ENCODE measurements around the gene NAP1L4.
A peak's percentile ranks its signal among the peaks of the same experiment; 100 is the strongest.

NAP1L4 gene

GRCh38 chr11:2992234-2992996 is at the start of gene NAP1L4:
Gene NAP1L4 (minus strand): TSS chr11:2992329. CDS start chr11:2979220, 13,109 bp downstream.
- DNase-seq, result peak; percentile 87

DNA sequence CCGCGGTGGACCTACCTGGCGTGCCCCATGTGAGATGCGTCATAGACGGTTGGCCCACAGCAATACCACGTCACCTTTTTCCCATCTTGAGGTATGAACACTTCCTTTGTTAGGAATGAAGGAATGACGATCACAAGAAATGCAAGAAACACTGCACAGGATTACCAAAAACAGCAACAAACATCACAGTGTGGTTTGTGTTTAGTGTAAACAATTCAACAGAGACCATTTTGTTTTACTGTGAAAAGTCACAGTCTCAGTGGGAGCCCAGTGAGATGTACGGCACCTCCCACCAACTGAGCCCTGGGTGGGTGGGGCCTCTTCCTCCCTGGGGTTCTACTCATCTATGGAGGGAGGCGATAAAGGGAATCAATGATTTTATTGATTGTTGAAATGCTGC is 48.8 kb upstream of the NAP1L4 start:
- DNase-seq, result no peak

- DNase-seq, result no peak
These were observed 45.8 kb upstream of the NAP1L4 start for GRCh38 chr11:3037945-3038271.

DNA sequence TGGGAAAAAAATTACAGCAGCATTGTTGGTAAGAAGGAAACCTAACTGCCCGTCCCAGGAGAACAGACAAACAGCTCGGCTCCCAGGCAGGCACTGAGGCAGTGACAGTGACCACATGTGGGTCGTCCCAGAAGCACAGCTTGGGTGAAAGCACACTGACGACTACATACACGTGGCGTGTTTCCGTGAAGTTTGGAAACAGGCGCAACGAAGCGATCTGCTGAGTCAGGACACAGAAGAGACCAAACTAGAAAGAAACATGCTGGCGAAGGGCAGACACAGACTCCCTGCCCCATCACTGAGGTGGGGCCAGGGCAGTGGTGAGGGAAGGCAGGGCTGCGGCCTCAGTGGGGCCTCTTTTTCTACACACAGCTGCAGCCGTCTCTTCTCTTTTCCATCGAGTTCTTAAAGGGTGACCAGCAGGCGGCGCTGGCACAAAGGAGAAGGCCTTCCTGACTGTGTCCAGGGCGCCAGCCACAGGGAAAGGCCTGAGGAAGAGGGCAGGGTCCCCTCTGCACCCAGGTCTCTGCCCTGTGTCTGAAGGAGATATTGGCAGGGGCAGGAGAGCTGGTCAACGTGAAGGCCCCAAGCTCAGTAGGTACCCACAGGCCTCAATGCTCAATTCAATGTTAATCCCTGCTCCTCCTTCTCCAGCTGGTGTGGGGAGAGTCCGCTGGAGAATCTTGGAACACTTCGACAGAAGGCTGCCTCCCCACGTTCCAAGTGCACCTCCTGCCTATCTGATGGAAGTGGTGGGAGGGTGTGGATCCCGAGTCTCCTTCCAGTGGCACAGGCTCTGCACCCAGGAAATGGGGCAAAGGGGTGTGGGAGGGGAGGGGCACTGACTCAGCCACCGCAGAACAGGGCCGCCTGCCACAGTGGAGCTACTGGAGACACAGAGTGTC is 45.2 kb upstream of the NAP1L4 start:
- no peak for DNase-seq

DNA sequence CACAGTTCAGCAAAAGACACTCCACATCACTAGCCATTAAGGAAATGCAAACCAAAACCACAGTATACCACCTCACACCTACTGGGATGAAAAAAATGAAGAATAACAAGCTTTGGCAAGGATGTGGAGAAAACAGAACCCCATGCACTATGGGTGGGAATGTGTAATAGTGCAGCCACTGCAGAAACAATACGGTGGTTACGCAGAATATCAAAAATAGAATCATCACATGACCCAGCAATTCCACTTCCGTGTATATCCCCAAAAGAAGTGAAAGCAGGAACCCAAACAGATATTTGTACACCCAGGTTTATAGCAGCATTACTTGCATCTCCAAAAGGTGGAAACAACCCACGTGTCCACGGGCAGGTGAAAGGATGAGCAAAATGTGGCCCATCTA is 44.3 kb upstream of the NAP1L4 start:
- no peak for DNase-seq

DNA sequence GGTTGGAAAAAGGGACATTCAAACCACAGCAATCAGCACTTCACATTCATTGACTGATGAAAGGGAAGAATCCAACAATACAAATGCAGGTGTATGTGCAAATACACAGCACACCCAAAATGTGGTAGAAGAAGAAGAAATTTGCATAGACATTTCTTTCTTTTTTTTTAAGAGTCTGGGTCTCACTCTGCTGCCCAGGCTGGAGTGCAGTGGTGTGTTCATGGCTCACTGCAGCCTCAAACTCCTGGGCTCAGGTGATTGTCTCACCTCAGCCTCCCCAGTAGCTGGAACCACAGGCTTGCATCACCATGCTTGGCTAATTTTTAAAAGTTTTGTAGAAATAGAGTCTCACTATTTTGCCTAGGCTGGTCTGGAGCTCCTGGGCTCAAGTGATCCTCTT is 43.2 kb upstream of the NAP1L4 start:
- DNase-seq, result no peak

- no peak for DNase-seq
These were observed 38.4 kb upstream of the NAP1L4 start for GRCh38 chr11:3030289-3031070.

DNA sequence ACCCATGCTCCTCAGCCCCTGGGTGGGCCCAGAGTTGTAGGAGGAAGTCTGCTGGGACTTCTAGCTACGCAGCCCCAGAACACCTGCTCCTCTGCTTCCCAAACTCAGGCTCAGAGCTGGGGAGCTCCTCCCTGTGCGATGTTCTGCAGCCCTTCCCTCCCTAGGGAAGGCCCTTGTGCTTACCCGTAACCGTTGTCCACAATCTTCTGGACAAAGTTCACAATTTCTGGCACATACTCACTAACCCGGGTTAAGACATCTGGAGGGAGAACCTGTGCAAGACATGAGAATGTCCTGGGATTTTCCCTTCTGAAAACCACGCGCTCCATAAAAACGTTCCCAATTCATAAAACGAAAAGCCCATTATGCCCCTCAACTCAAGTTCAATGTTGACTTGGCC is 36.7 kb upstream of the NAP1L4 start:
- no peak for DNase-seq

- DNase-seq, result no peak
These were observed 34.7 kb upstream of the NAP1L4 start for GRCh38 chr11:3026803-3027202.

- no peak for DNase-seq
These were observed 30.9 kb upstream of the NAP1L4 start for GRCh38 chr11:3022982-3023381.

- no peak for DNase-seq
These were observed 30.3 kb upstream of the NAP1L4 start for GRCh38 chr11:3022300-3022967.

GRCh38 chr11:3021125-3021524 is 29.0 kb upstream of the NAP1L4 start:
- DNase-seq, result no peak

- DNase-seq, result no peak
These were observed 27.9 kb upstream of the NAP1L4 start for GRCh38 chr11:3020011-3020410.

DNA sequence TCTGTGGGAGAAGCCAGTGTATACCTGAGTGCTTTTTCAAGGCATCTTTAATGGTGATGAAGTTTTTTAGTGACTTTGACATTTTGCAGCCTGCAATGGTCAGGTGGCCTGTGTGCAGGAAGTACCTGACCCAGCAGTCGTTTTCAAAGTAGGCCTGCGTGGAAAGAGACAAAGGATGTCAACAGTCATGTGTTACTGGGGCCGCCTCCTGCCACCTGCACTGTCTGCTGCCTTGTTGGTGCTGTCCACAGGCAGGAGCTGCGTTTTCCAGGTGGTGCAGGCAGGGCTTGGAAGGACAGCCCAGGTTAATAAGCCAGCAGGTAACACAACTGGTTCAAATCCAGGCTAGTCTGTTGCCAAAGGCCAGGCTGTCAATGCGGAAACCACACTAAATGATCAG is 26.5 kb upstream of the NAP1L4 start:
- DNase-seq, result no peak

DNA sequence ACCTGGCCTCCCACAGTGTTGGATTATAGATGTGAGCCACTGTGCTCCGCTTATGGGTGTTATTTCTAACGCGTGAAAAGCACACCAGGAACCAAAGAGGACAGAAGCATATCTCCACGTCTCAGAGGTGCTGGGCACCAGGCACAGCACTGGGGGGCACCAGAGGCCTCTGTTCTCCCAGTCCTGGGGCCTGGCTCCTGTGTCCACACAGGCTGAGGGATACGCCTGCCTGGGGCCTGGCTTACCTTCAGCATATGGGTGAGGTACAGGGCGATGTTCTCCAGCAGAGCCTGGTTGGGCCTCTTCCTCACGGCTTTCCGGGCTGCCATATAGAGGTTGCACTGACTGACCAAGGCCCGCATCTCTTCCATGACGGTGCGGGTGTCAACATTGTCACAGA is 24.7 kb upstream of the NAP1L4 start:
- DNase-seq, result no peak

DNA sequence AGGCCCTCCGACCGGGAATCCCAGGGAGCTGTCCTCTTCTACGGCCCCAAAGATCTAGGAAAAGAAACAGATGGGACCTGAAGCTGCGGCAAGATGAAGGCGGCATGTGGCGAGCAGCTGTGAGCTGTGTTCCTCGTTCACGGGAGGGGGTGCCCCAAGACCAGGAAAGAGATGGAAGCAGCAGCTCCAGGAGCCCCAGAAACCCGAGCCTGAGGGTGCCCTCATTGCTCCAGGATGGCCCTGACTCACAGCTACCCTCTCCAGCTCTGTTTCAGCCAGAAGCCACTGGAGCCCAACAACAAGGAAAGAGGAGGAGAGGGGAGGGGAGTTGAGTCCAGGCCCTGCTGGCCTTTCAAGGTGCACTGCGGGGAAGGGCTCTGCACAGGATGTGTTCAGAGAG is 23.7 kb upstream of the NAP1L4 start:
- no peak for DNase-seq

- no peak for DNase-seq
These were observed 22.8 kb upstream of the NAP1L4 start for GRCh38 chr11:3014943-3015342.

DNA sequence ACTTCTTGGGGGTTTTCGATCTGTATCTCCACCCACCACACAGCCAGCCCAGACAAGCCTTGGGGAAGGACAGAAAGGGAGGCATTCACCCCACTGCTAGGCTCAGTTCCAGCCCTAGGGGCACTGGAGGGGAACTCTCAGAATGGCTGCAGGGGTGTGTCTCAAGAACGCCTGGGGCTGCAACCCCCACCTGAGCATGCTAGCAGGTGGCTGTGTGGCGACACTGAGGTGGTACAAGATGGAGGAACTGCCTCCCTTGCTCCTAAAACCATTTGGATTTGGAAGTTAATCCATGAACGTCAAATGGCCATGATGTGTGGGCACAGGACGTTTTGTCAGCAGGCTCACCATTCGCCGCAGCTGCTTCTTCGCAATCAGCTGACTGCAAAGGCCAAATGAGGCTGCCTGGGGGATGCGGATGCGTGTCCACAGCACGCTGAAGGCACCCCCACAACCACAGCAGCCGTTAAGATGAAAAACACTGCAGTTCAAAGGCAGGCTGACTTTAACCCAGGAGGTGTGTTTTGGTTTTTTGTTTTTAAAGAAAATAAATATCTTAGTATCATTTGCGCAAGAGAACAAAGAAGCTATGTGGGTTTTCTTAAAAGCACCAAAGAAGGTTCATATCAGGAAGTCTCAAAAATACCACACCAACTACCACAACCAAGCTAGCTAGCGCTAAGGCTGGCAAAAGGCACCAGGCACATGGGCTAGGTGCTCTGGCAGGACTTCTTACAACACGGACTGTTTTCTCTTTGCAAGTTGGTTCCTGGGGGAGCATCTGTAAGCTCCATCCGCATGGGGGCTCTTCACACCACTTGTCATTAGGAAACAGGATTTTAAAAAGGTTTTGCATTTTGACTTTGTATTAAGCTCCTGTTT is 22.2 kb upstream of the NAP1L4 start:
- no peak for DNase-seq

DNA sequence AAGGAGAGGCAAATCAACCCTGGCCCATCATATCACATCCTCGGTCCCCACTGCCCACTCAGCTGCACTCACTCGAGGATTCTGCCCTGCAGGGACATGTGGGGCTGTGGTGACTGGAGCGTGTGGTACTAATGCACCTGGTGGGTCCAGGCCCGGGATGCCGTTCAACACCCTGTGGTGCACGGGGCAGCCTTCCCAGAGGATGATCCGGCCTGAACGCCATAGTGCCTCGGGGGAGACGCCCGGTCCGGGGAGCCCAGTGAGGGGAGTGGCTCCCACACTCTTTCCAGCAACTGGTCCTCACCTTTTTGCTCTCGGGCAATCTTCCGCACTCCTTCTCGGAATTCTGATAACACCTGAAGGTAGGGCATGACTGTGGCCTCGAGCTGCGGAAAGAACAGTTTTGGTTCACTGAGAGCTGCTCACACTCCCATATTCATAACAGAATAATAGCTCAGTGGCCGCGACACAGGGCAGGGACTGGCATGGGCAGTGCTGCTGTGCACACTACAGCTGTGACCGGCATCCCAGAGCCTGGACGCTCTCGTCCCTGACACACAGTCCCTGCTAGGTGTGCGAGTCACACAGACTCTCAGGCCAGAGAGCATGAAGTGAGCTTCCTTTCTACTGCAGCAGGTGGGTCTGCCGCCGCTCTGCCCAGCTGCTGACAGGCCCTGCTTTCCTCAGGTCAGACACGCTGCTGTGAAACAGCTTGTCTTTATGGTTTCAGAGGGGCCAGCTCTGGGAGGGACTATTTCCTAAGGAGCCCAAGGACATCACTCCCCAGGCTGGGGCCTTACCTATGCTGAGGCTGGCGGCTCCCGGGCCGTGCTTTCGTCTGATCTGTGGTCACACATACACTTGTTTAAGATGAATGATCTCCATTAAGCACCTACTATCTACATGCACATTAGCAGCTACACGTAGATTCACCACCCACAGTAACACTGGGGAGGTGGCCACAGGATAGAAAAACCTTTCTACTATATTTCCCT is 20.1 kb upstream of the NAP1L4 start:
- no peak for DNase-seq

DNA sequence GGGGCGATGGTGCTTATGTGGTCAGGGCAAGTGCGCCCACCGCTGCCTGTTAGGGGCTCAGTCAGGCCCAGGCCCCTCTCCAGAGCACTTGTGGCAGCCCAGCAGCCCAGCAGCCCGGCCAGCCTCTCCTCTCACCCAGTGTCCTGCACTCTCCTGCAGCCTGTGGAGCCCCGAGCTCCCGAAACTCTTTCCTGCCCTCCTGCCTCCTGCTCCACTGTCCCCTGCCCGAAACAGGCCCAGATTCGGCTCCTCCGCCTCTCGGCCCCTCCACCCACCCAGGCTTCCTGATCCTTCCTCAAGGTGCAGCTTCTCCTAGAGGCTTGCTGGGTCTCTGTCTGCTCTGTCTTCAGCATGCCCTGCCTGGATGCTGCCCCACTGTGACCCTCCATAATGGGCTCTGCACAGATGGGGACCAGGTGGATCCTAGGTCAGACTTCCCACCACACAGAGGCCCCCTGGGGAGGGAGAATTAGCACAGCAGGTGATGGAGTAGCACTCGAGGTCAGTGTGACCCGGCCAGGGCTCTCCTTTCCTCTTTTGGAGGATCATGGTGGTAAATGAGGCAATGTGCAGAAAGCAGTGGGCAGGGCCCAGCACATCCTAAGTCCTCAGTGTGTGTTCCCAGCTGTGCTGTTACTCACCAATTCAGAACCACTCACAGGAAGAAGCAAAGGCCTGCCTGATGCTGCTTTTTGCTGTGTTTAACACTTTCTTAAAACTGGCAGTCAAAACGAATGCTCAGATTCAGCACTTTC is 18.6 kb upstream of the NAP1L4 start:
- no peak for DNase-seq
